Measurements from ENCODE around the gene MLANA. TPM values are rescaled to one million over a fixed set of nuclear protein-coding genes. Genes with fewer than 3 reads are reported as not detected.

MLANA gene
- polyA plus RNA-seq, 1 donor from 2014 or later, result not detected

- Histone ChIP-seq H3K4me3 (ENCODE audit: low read length) (no peak overlapping the region), H3K79me2 (replicated peaks; ENCODE audit: insufficient read depth, low read length) (no peaks in the 10 kb centered on the region), H3K4me2 (ENCODE audit: low read length) (no peak overlapping the region)
These were observed 39.2 kb upstream of the MLANA start for GRCh38 chr9:5851445-5851844.

GRCh38 chr9:5852987-5853386 is 37.7 kb upstream of the MLANA start:
- Histone ChIP-seq H3K36me3 (ENCODE audit: insufficient read depth, low read length) (no peaks in the 10 kb centered on the region), H3K79me2 (replicated peaks; ENCODE audit: insufficient read depth, low read length) (no peaks in the 10 kb centered on the region), H3K9ac (ENCODE audit: low read length) (no peak overlapping the region), H4K20me1 (ENCODE audit: insufficient read depth) (no peaks in the 10 kb centered on the region), H3K9me3 (ENCODE audit: low read length) (no peaks in the 10 kb centered on the region), H3F3A (ENCODE audit: insufficient read depth, low read length, poor library complexity, severe bottlenecking) (no peaks in the 10 kb centered on the region), H3K4me2 (ENCODE audit: low read length) (no peak overlapping the region), H3K9me2 (ENCODE audit: insufficient read depth, low read length) (no peaks in the 10 kb centered on the region), H3K27ac (ENCODE audit: low read length) (no peak overlapping the region), H3K27me3 (ENCODE audit: insufficient read depth, low read depth, low read length) (no peaks in the 10 kb centered on the region), H2AFZ (ENCODE audit: low read depth, low read length) (no peak overlapping the region), H3K4me3 (ENCODE audit: low read length) (no peak overlapping the region)
- TF ChIP-seq SMC3 (conservative IDR thresholded peaks at IDR 0.05; ENCODE audit: poor library complexity) (no peak), EP300 (conservative IDR thresholded peaks at IDR 0.05; ENCODE audit: poor library complexity, severe bottlenecking) (no peak), MXI1 (conservative IDR thresholded peaks at IDR 0.05; ENCODE audit: poor library complexity, severe bottlenecking) (no peak), TAF1 (IDR thresholded peaks at IDR 0.05; ENCODE audit: low read depth) (no peak), EZH2 (IDR thresholded peaks at IDR 0.05; ENCODE audit: borderline replicate concordance, insufficient read depth, low read length, poor library complexity, severe bottlenecking) (no peak)

More at GRCh38 chr9:5851445-5851844, 39.2 kb upstream of the MLANA start:
- no peak for TF ChIP-seq RAD21 (conservative IDR thresholded peaks at IDR 0.05)
- TF ChIP-seq POLR2AphosphoS5 (IDR thresholded peaks at IDR 0.05), result no peak
- no peak for TF ChIP-seq EZH2 (IDR thresholded peaks at IDR 0.05; ENCODE audit: borderline replicate concordance, insufficient read depth, low read length, poor library complexity, severe bottlenecking)
- no peak for TF ChIP-seq MXI1 (conservative IDR thresholded peaks at IDR 0.05; ENCODE audit: poor library complexity, severe bottlenecking)
- TF ChIP-seq, protein P1, sequence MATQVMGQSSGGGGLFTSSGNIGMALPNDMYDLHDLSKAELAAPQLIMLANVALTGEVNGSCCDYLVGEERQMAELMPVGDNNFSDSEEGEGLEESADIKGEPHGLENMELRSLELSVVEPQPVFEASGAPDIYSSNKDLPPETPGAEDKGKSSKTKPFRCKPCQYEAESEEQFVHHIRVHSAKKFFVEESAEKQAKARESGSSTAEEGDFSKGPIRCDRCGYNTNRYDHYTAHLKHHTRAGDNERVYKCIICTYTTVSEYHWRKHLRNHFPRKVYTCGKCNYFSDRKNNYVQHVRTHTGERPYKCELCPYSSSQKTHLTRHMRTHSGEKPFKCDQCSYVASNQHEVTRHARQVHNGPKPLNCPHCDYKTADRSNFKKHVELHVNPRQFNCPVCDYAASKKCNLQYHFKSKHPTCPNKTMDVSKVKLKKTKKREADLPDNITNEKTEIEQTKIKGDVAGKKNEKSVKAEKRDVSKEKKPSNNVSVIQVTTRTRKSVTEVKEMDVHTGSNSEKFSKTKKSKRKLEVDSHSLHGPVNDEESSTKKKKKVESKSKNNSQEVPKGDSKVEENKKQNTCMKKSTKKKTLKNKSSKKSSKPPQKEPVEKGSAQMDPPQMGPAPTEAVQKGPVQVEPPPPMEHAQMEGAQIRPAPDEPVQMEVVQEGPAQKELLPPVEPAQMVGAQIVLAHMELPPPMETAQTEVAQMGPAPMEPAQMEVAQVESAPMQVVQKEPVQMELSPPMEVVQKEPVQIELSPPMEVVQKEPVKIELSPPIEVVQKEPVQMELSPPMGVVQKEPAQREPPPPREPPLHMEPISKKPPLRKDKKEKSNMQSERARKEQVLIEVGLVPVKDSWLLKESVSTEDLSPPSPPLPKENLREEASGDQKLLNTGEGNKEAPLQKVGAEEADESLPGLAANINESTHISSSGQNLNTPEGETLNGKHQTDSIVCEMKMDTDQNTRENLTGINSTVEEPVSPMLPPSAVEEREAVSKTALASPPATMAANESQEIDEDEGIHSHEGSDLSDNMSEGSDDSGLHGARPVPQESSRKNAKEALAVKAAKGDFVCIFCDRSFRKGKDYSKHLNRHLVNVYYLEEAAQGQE (IDR thresholded peaks at IDR 0.05; ENCODE audit: borderline replicate concordance), result no peak
- no peak for TF ChIP-seq EP300 (conservative IDR thresholded peaks at IDR 0.05; ENCODE audit: poor library complexity, severe bottlenecking)
- no peak for TF ChIP-seq SMC3 (conservative IDR thresholded peaks at IDR 0.05; ENCODE audit: poor library complexity)
- TF ChIP-seq, protein P2, sequence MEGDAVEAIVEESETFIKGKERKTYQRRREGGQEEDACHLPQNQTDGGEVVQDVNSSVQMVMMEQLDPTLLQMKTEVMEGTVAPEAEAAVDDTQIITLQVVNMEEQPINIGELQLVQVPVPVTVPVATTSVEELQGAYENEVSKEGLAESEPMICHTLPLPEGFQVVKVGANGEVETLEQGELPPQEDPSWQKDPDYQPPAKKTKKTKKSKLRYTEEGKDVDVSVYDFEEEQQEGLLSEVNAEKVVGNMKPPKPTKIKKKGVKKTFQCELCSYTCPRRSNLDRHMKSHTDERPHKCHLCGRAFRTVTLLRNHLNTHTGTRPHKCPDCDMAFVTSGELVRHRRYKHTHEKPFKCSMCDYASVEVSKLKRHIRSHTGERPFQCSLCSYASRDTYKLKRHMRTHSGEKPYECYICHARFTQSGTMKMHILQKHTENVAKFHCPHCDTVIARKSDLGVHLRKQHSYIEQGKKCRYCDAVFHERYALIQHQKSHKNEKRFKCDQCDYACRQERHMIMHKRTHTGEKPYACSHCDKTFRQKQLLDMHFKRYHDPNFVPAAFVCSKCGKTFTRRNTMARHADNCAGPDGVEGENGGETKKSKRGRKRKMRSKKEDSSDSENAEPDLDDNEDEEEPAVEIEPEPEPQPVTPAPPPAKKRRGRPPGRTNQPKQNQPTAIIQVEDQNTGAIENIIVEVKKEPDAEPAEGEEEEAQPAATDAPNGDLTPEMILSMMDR (IDR thresholded peaks at IDR 0.05; ENCODE audit: poor library complexity, severe bottlenecking), result no peak
- no peak for TF ChIP-seq TAF1 (IDR thresholded peaks at IDR 0.05; ENCODE audit: low read depth)
- no peaks in the 10 kb centered on the region for H3K27me3 ChIP-seq (ENCODE audit: insufficient read depth, low read depth, low read length)
- H3K9me3 ChIP-seq (ENCODE audit: low read length), result no peaks in the 10 kb centered on the region
- H4K20me1 ChIP-seq (ENCODE audit: insufficient read depth), result no peaks in the 10 kb centered on the region
- H3K27ac ChIP-seq (ENCODE audit: low read length), result no peak overlapping the region
- no peak overlapping the region for H2AFZ ChIP-seq (ENCODE audit: low read depth, low read length)
- no peaks in the 10 kb centered on the region for H3K36me3 ChIP-seq (ENCODE audit: insufficient read depth, low read length)
- H3K9me2 ChIP-seq (ENCODE audit: insufficient read depth, low read length), result no peaks in the 10 kb centered on the region
- H3F3A ChIP-seq (ENCODE audit: insufficient read depth, low read length, poor library complexity, severe bottlenecking), result no peaks in the 10 kb centered on the region
- no peak overlapping the region for H3K9ac ChIP-seq (ENCODE audit: low read length)
